Fibroblast of lung (primary cell): ENCODE measurements around the gene ZNF394.

ENCODE experiments used
- EZH2 ChIP-seq: IDR thresholded peaks from 2 replicates; pipeline ENCODE4 v1.5.1; 2012; ENCODE audit warnings: low read length, control low read depth, mild to moderate bottlenecking; ENCODE audit errors: missing control alignments
- TF ChIP-seq, protein P1 (sequence below), 2 donors: IDR thresholded peaks in 1 of 2; conservative IDR thresholded peaks in 1 of 2; 1 replicate in 1 of 2; 2 replicates in 1 of 2; pipeline ENCODE4 v1.5.1; 2011 to 2012; ENCODE audit warnings: low read length in 2 of 2, control low read depth in 1 of 2, inconsistent platforms in 1 of 2, low read depth in 1 of 2, mild to moderate bottlenecking in 1 of 2

DNA sequence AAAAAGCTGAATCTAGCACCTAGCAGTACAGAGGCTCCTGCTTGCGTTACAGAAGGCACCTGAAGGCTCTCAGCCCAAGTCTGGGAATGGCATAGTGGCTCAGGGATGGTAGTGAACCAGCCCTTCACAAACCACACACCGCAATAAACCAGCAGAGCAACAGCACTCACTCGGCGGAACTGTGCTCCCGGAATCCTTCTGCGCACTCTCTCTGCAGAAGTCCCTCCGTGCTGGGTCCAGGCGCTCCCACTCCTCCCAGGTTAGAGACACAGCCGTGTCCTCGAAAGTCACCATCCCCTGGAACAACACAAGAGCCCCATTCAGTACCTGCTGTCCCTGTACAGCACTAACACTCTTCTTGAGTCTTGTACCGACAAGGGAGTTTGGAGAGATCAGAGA is 1.5 kb downstream of the ZNF394 start:
- TF ChIP-seq, protein P1, sequence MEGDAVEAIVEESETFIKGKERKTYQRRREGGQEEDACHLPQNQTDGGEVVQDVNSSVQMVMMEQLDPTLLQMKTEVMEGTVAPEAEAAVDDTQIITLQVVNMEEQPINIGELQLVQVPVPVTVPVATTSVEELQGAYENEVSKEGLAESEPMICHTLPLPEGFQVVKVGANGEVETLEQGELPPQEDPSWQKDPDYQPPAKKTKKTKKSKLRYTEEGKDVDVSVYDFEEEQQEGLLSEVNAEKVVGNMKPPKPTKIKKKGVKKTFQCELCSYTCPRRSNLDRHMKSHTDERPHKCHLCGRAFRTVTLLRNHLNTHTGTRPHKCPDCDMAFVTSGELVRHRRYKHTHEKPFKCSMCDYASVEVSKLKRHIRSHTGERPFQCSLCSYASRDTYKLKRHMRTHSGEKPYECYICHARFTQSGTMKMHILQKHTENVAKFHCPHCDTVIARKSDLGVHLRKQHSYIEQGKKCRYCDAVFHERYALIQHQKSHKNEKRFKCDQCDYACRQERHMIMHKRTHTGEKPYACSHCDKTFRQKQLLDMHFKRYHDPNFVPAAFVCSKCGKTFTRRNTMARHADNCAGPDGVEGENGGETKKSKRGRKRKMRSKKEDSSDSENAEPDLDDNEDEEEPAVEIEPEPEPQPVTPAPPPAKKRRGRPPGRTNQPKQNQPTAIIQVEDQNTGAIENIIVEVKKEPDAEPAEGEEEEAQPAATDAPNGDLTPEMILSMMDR (conservative IDR thresholded peaks at IDR 0.05 in 1 of 2, IDR thresholded peaks at IDR 0.05 in 1 of 2; ENCODE audit: low read depth in 1 of 2, low read length in 2 of 2) = no peak
- TF ChIP-seq EZH2 = no peak
